T-helper 17 cell (primary cell): ENCODE data around the gene TANGO6. TPM values are rescaled to one million over a fixed set of nuclear protein-coding genes. Genes with fewer than 3 reads are reported as not detected.

Experiments
- ATAC-seq: fragments of 150-1000 bp; cut with Tn5 transposase; 2 replicates; pipeline ENCODE4 v1.10.0; 2021; ENCODE audit warnings: mild to moderate bottlenecking, moderate library complexity
- DNase-seq, 3 donors: peaks; one replicate each; pipeline versions ENCODE4 v3.0.0 to v3.0.0-alpha.2; 2020 to 2021
- H3K9me3 ChIP-seq: one replicate; pipeline ENCODE4 v1.7.0; 2013; ENCODE audit warnings: low read length, mild to moderate bottlenecking; ENCODE audit not compliant: control insufficient read depth, poor library complexity, severe bottlenecking
- H3K27ac Mint-ChIP-seq: one replicate; pipeline ENCODE4 v1.8.0; 2022; ENCODE audit warnings: mild to moderate bottlenecking, moderate library complexity, mixed read lengths
- H3K27me3 Mint-ChIP-seq: one replicate; pipeline ENCODE4 v1.8.0; 2022; ENCODE audit warnings: mixed read lengths
- H3K36me3 Mint-ChIP-seq: one replicate; pipeline ENCODE4 v1.8.0; 2022; ENCODE audit warnings: low read depth, mixed read lengths
- H3K4me1 Mint-ChIP-seq: one replicate; pipeline ENCODE4 v1.8.0; 2022; ENCODE audit warnings: mild to moderate bottlenecking, mixed read lengths
- H3K4me3 Mint-ChIP-seq: one replicate; pipeline ENCODE4 v1.8.0; 2022; ENCODE audit warnings: mild to moderate bottlenecking, moderate library complexity, mixed read lengths
- total RNA-seq, 4 donors: library from RNA in 2 of 4; stranded (reverse) in 2 of 4; gene quantifications; one replicate each; pipeline ENCODE4 v1.2.3 and lab custom pipeline; 2022 to 2026

Gene TANGO6
- total RNA-seq, 2 donors from 2014 or later = 21.2 to 24.2 TPM

- ATAC-seq (no peak), DNase-seq (no peak)
- no peaks in the 10 kb centered on the region for H3K9me3 ChIP-seq
- Mint-ChIP-seq H3K27ac (peak overlapping the region; percentile 34), H3K36me3 (no peaks in the 10 kb centered on the region), H3K4me1 (peaks cover 5% of the 10 kb centered on the region), H3K4me3 (no peak overlapping the region), H3K27me3 (no peaks in the 10 kb centered on the region)
These were observed 240.1 kb downstream of the TANGO6 start for GRCh38 chr16:69083306-69083941.

- Mint-ChIP-seq H3K27me3 (no peaks in the 10 kb centered on the region), H3K36me3 (no peaks in the 10 kb centered on the region)
These were observed 241.0 kb downstream of the TANGO6 start for GRCh38 chr16:69084289-69084688.

GRCh38 chr16:69085032-69085695 is 241.8 kb downstream of the TANGO6 start:
- Mint-ChIP-seq H3K36me3 (no peaks in the 10 kb centered on the region), H3K27me3 (no peaks in the 10 kb centered on the region), H3K4me1 (peaks cover 15% of the 10 kb centered on the region), H3K27ac (no peak overlapping the region), H3K4me3 (no peak overlapping the region)
- H3K9me3 ChIP-seq = no peaks in the 10 kb centered on the region
- DNase-seq = no peak
- no peak for ATAC-seq

More at GRCh38 chr16:69084289-69084688, 241.0 kb downstream of the TANGO6 start:
- no peak for DNase-seq
- H3K27ac Mint-ChIP-seq = peak overlapping the region; percentile 34
- no peak overlapping the region for H3K4me3 Mint-ChIP-seq
- H3K9me3 ChIP-seq = no peaks in the 10 kb centered on the region
- H3K4me1 Mint-ChIP-seq = peaks cover 12% of the 10 kb centered on the region
- no peak for ATAC-seq

GRCh38 chr16:69087161-69087581 is 243.8 kb downstream of the TANGO6 start:
- H3K36me3 Mint-ChIP-seq = no peaks in the 10 kb centered on the region
- peaks cover 5% of the 10 kb centered on the region for H3K27me3 Mint-ChIP-seq
- no peak for ATAC-seq
- peaks cover 15% of the 10 kb centered on the region for H3K4me1 Mint-ChIP-seq
- DNase-seq = no peak
- no peak overlapping the region for H3K4me3 Mint-ChIP-seq
- H3K27ac Mint-ChIP-seq = peak overlapping the region; percentile 77
- no peaks in the 10 kb centered on the region for H3K9me3 ChIP-seq

- H3K4me3 Mint-ChIP-seq = no peak overlapping the region
- peak overlapping the region; percentile 47 for H3K27ac Mint-ChIP-seq
- H3K27me3 Mint-ChIP-seq = peaks cover 5% of the 10 kb centered on the region
- no peak for DNase-seq
- H3K36me3 Mint-ChIP-seq = no peaks in the 10 kb centered on the region
- no peaks in the 10 kb centered on the region for H3K9me3 ChIP-seq
- H3K4me1 Mint-ChIP-seq = peaks cover 15% of the 10 kb centered on the region
- no peak for ATAC-seq
These were observed 245.4 kb downstream of the TANGO6 start for GRCh38 chr16:69088684-69089083.

- no peak overlapping the region for H3K4me3 Mint-ChIP-seq
- peaks cover 15% of the 10 kb centered on the region for H3K4me1 Mint-ChIP-seq
- no peaks in the 10 kb centered on the region for H3K9me3 ChIP-seq
- H3K27me3 Mint-ChIP-seq = peaks cover 5% of the 10 kb centered on the region
- peak; percentile 52 for ATAC-seq
- H3K27ac Mint-ChIP-seq = peak overlapping the region; percentile 27
- no peaks in the 10 kb centered on the region for H3K36me3 Mint-ChIP-seq
- DNase-seq = no peak
These were observed 246.0 kb downstream of the TANGO6 start for GRCh38 chr16:69089091-69089910.

GRCh38 chr16:69093974-69094373 is 250.6 kb downstream of the TANGO6 start:
- Mint-ChIP-seq H3K36me3 (no peaks in the 10 kb centered on the region), H3K27me3 (peaks cover 5% of the 10 kb centered on the region), H3K4me3 (no peak overlapping the region), H3K27ac (no peak overlapping the region), H3K4me1 (peaks cover 4% of the 10 kb centered on the region)
- H3K9me3 ChIP-seq = no peaks in the 10 kb centered on the region
- ATAC-seq (no peak), DNase-seq (no peak)

- no peak for ATAC-seq
- no peak overlapping the region for H3K27ac Mint-ChIP-seq
- H3K36me3 Mint-ChIP-seq = no peaks in the 10 kb centered on the region
- H3K27me3 Mint-ChIP-seq = peaks cover 5% of the 10 kb centered on the region
- no peak overlapping the region for H3K4me3 Mint-ChIP-seq
- H3K9me3 ChIP-seq = no peaks in the 10 kb centered on the region
- peaks cover 2% of the 10 kb centered on the region for H3K4me1 Mint-ChIP-seq
- no peak for DNase-seq
These were observed 251.2 kb downstream of the TANGO6 start for GRCh38 chr16:69094501-69094900.

GRCh38 chr16:69095193-69095592 is 251.9 kb downstream of the TANGO6 start:
- Mint-ChIP-seq H3K27me3 (peaks cover 5% of the 10 kb centered on the region), H3K4me3 (no peak overlapping the region), H3K36me3 (no peaks in the 10 kb centered on the region), H3K27ac (no peak overlapping the region), H3K4me1 (no peaks in the 10 kb centered on the region)
- H3K9me3 ChIP-seq = no peaks in the 10 kb centered on the region
- no peak for DNase-seq
- no peak for ATAC-seq

GRCh38 chr16:69100071-69100691 is 256.9 kb downstream of the TANGO6 start:
- peaks cover 30% of the 10 kb centered on the region for H3K27me3 Mint-ChIP-seq
- H3K4me1 Mint-ChIP-seq = peaks cover under 1% of the 10 kb centered on the region
- ATAC-seq (no peak), DNase-seq (no peak)
- peaks cover 2% of the 10 kb centered on the region for H3K36me3 Mint-ChIP-seq
- no peaks in the 10 kb centered on the region for H3K9me3 ChIP-seq
- H3K27ac Mint-ChIP-seq = no peak overlapping the region
- no peak overlapping the region for H3K4me3 Mint-ChIP-seq

GRCh38 chr16:69105501-69106361 is 262.4 kb downstream of the TANGO6 start, which contains the start of gene HAS3:
HAS3 (plus strand) TSS chr16:69105653; CDS start chr16:69109396, 3,743 bp downstream.
- no peak within 1 kb of the TSS for H3K27ac Mint-ChIP-seq
- DNase-seq = no peak
- H3K9me3 ChIP-seq = no peaks in the 10 kb centered on the region
- H3K27me3 Mint-ChIP-seq = peaks cover 63% of the 10 kb centered on the region
- peaks cover 7% of the 10 kb centered on the region for H3K36me3 Mint-ChIP-seq
- H3K4me3 Mint-ChIP-seq = peak within 1 kb of the TSS; percentile 90
- peaks cover 20% of the 10 kb centered on the region for H3K4me1 Mint-ChIP-seq
- peak; percentile 75 for ATAC-seq
